ENCODE measurements around the gene CIAPIN1. TPM values are rescaled to one million over a fixed set of nuclear protein-coding genes. Genes with fewer than 3 reads are reported as not detected.

The CIAPIN1 gene
- total RNA-seq, 1 experiment from 2014 or later, result 98.3 TPM

- TSS peak; percentile 21 for BruUV-seq (replicated peaks)
- H3K4me3 ChIP-seq (ENCODE audit: low read depth, low read length), result no peak overlapping the region
- Mint-ChIP-seq H3K36me3 (ENCODE audit: insufficient read depth, unreplicated experiment) (peaks cover 82% of the 10 kb centered on the region), H3K27ac (ENCODE audit: unreplicated experiment) (no peak overlapping the region), H3K9me3 (ENCODE audit: unreplicated experiment) (no peaks in the 10 kb centered on the region), H3K4me3 (ENCODE audit: unreplicated experiment) (no peak overlapping the region), H3K4me1 (ENCODE audit: low read depth, unreplicated experiment) (peaks cover 7% of the 10 kb centered on the region), H3K27me3 (ENCODE audit: insufficient read depth, unreplicated experiment) (no peaks in the 10 kb centered on the region)
- peaks cover 27% of the 10 kb centered on the region for H3K36me3 ChIP-seq (ENCODE audit: control insufficient read depth, insufficient read depth, low read length)
- ChIA-PET POLR2A (interaction anchor here (1.1 kb wide), 1 partner anchor 57 kb away, joined by 9 read pairs; no protein-coding TSS in a partner anchor), CTCF (interaction anchor here (1.3 kb wide), 1 partner anchor 9 kb away, joined by 4 read pairs; the partner anchor contains the start of gene POLR2C)
- H3K27me3 ChIP-seq (replicated peaks; ENCODE audit: control insufficient read depth, insufficient read depth, low read length), result no peaks in the 10 kb centered on the region
- H3K4me1 ChIP-seq, result peaks cover 22% of the 10 kb centered on the region
- intact Hi-C loops (cut with micrococcal nuclease; ENCODE audit: unreplicated experiment), result no loop called here
- H3K9me3 ChIP-seq, result no peaks in the 10 kb centered on the region
- no peak for TF ChIP-seq CTCF (IDR thresholded peaks at IDR 0.05; ENCODE audit: insufficient read depth in 1 of 2, low read depth in 1 of 2, low read length in 1 of 2, severe bottlenecking in 1 of 2, unreplicated experiment in 1 of 2)
- DNase-seq, result no peak
These were observed 24.0 kb upstream of the CIAPIN1 start for GRCh38 chr16:57471209-57471608.

GRCh38 chr16:57470711-57471110, 23.5 kb upstream of the CIAPIN1 start:
- peaks cover 19% of the 10 kb centered on the region for H3K4me1 ChIP-seq
- no peak for TF ChIP-seq CTCF (IDR thresholded peaks at IDR 0.05; ENCODE audit: insufficient read depth in 1 of 2, low read depth in 1 of 2, low read length in 1 of 2, severe bottlenecking in 1 of 2, unreplicated experiment in 1 of 2)
- no peak overlapping the region for H3K4me3 Mint-ChIP-seq (ENCODE audit: unreplicated experiment)
- ChIA-PET POLR2A (interaction anchor here (1.1 kb wide), 1 partner anchor 58 kb away, joined by 9 read pairs; no protein-coding TSS in a partner anchor), CTCF (interaction anchor here (1.3 kb wide), 1 partner anchor 8 kb away, joined by 4 read pairs; the partner anchor contains the start of gene POLR2C)
- H3K4me1 Mint-ChIP-seq (ENCODE audit: low read depth, unreplicated experiment), result peaks cover 7% of the 10 kb centered on the region
- intact Hi-C loops (cut with micrococcal nuclease; ENCODE audit: unreplicated experiment), result no loop called here
- peaks cover 82% of the 10 kb centered on the region for H3K36me3 Mint-ChIP-seq (ENCODE audit: insufficient read depth, unreplicated experiment)
- H3K27me3 Mint-ChIP-seq (ENCODE audit: insufficient read depth, unreplicated experiment), result no peaks in the 10 kb centered on the region
- no peak for DNase-seq
- no TSS peak for BruUV-seq (replicated peaks)
- H3K9me3 Mint-ChIP-seq (ENCODE audit: unreplicated experiment), result no peaks in the 10 kb centered on the region
- peaks cover 27% of the 10 kb centered on the region for H3K36me3 ChIP-seq (ENCODE audit: control insufficient read depth, insufficient read depth, low read length)
- no peaks in the 10 kb centered on the region for H3K9me3 ChIP-seq
- H3K4me3 ChIP-seq (ENCODE audit: low read depth, low read length), result no peak overlapping the region
- no peaks in the 10 kb centered on the region for H3K27me3 ChIP-seq (replicated peaks; ENCODE audit: control insufficient read depth, insufficient read depth, low read length)
- no peak overlapping the region for H3K27ac Mint-ChIP-seq (ENCODE audit: unreplicated experiment)

GRCh38 chr16:57469917-57470470, 22.8 kb upstream of the CIAPIN1 start:
- Histone ChIP-seq H3K36me3 (ENCODE audit: control insufficient read depth, insufficient read depth, low read length) (peaks cover 27% of the 10 kb centered on the region), H3K4me1 (peaks cover 19% of the 10 kb centered on the region), H3K27me3 (replicated peaks; ENCODE audit: control insufficient read depth, insufficient read depth, low read length) (no peaks in the 10 kb centered on the region), H3K4me3 (ENCODE audit: low read depth, low read length) (no peak overlapping the region), H3K9me3 (no peaks in the 10 kb centered on the region)
- peaks cover 83% of the 10 kb centered on the region for H3K36me3 Mint-ChIP-seq (ENCODE audit: insufficient read depth, unreplicated experiment)
- no peak for DNase-seq
- CTCF ChIA-PET, result no interaction called here
- H3K4me3 Mint-ChIP-seq (ENCODE audit: unreplicated experiment), result no peak overlapping the region
- no peaks in the 10 kb centered on the region for H3K27me3 Mint-ChIP-seq (ENCODE audit: insufficient read depth, unreplicated experiment)
- peaks cover 7% of the 10 kb centered on the region for H3K4me1 Mint-ChIP-seq (ENCODE audit: low read depth, unreplicated experiment)
- intact Hi-C loops (cut with micrococcal nuclease; ENCODE audit: unreplicated experiment), result no loop called here
- no TSS peak for BruUV-seq (replicated peaks)
- POLR2A ChIA-PET, result no interaction called here
- peak overlapping the region; percentile 57 for H3K27ac Mint-ChIP-seq (ENCODE audit: unreplicated experiment)
- no peaks in the 10 kb centered on the region for H3K9me3 Mint-ChIP-seq (ENCODE audit: unreplicated experiment)
- TF ChIP-seq CTCF (IDR thresholded peaks at IDR 0.05; ENCODE audit: insufficient read depth in 1 of 2, low read depth in 1 of 2, low read length in 1 of 2, severe bottlenecking in 1 of 2, unreplicated experiment in 1 of 2), result no peak
